HG02759 (cell line): Measurements from ENCODE around the gene APOBEC2.
"Not testable (repeated sequence)": the region's sequence is repeated elsewhere in the genome, so short reads cannot be mapped to it uniquely, and the experiment has no call there.

ENCODE experiments used
- ATAC-seq: cut with Tn5 transposase; IDR thresholded peaks from one replicate; pipeline ENCODE4 v1.9.1; 2021; ENCODE audit warnings: mild to moderate bottlenecking, moderate library complexity; ENCODE audit not compliant: unreplicated experiment

APOBEC2 gene

GRCh38 chr6:41053041-41053440, at the start of gene APOBEC2:
APOBEC2 (plus strand) TSS chr6:41053202; CDS start chr6:41053348, 146 bp downstream.
- ATAC-seq = no peak

- ATAC-seq = not testable (repeated sequence)
These were observed 46.8 kb upstream of the APOBEC2 start for GRCh38 chr6:41006217-41006616.

- not testable (repeated sequence) for ATAC-seq
These were observed 46.0 kb upstream of the APOBEC2 start for GRCh38 chr6:41006980-41007379.

GRCh38 chr6:41008011-41008410, 45.0 kb upstream of the APOBEC2 start:
- no peak for ATAC-seq

- ATAC-seq = no peak
These were observed 43.3 kb upstream of the APOBEC2 start for GRCh38 chr6:41009669-41010068.

- no peak for ATAC-seq
These were observed 41.3 kb upstream of the APOBEC2 start for GRCh38 chr6:41011673-41012072.

- no peak for ATAC-seq
These were observed 39.4 kb upstream of the APOBEC2 start for GRCh38 chr6:41013466-41014153.

GRCh38 chr6:41014780-41015179, 38.2 kb upstream of the APOBEC2 start:
- no peak for ATAC-seq

- ATAC-seq = not testable (repeated sequence)
These were observed 37.1 kb upstream of the APOBEC2 start for GRCh38 chr6:41015860-41016259.

GRCh38 chr6:41017663-41018062, 35.3 kb upstream of the APOBEC2 start:
- ATAC-seq = no peak

GRCh38 chr6:41021832-41022231, 31.2 kb upstream of the APOBEC2 start:
- ATAC-seq = no peak

- no peak for ATAC-seq
These were observed 30.7 kb upstream of the APOBEC2 start for GRCh38 chr6:41022294-41022693.

- no peak for ATAC-seq
These were observed 29.9 kb upstream of the APOBEC2 start for GRCh38 chr6:41023114-41023513.

- no peak for ATAC-seq
These were observed 27.0 kb upstream of the APOBEC2 start for GRCh38 chr6:41025966-41026530.

- no peak for ATAC-seq
These were observed 25.8 kb upstream of the APOBEC2 start for GRCh38 chr6:41027241-41027640.

- peak; percentile 94 for ATAC-seq
These were observed 25.0 kb upstream of the APOBEC2 start for GRCh38 chr6:41027799-41028560.

GRCh38 chr6:41028561-41029412, 24.2 kb upstream of the APOBEC2 start:
- ATAC-seq = peak; percentile 29

GRCh38 chr6:41032830-41033229, 20.2 kb upstream of the APOBEC2 start:
- no peak for ATAC-seq

GRCh38 chr6:41033776-41034175, 19.2 kb upstream of the APOBEC2 start:
- no peak for ATAC-seq

GRCh38 chr6:41036186-41036585, 16.8 kb upstream of the APOBEC2 start:
- no peak for ATAC-seq

GRCh38 chr6:41036601-41037000, 16.4 kb upstream of the APOBEC2 start:
- no peak for ATAC-seq
